HPDE6-E6E7 (cell line): Measurements from ENCODE around the gene ZSCAN26.
A peak's percentile ranks its signal among the peaks of the same experiment; 100 is the strongest.
"Not testable (repeated sequence)": the region's sequence is repeated elsewhere in the genome, so short reads cannot be mapped to it uniquely, and the experiment has no call there.

ENCODE experiments used
- DNase-seq: peaks from one replicate; pipeline ENCODE4 v3.0.0; 2011; ENCODE audit warnings: missing footprints; ENCODE audit errors: extremely low spot score

The ZSCAN26 gene

GRCh38 chr6:28257042-28257441 is 9.9 kb upstream of the ZSCAN26 start:
- no peak for DNase-seq

- DNase-seq: no peak
Observed at GRCh38 chr6:28258877-28259777, 7.8 kb upstream of the ZSCAN26 start, which contains the start of gene NKAPL. NKAPL (plus strand) TSS chr6:28259297; CDS start chr6:28259372, 75 bp downstream.

GRCh38 chr6:28263922-28264321 is 3.0 kb upstream of the ZSCAN26 start:
- no peak for DNase-seq

GRCh38 chr6:28264834-28265401 is 2.0 kb upstream of the ZSCAN26 start:
- DNase-seq: no peak

- no peak for DNase-seq
Observed at GRCh38 chr6:28266563-28266961, 381 bp upstream of the ZSCAN26 start.

GRCh38 chr6:28267695-28268059 is 734 bp downstream of the ZSCAN26 start:
- DNase-seq: no peak

GRCh38 chr6:28269492-28269891 is 2.5 kb downstream of the ZSCAN26 start:
- DNase-seq: peak; percentile 32

GRCh38 chr6:28274888-28275287 is 7.9 kb downstream of the ZSCAN26 start:
- DNase-seq: no peak

- DNase-seq: no peak
Observed at GRCh38 chr6:28277746-28278145, 10.8 kb downstream of the ZSCAN26 start.

GRCh38 chr6:28280595-28281287 is 13.8 kb downstream of the ZSCAN26 start:
- DNase-seq: no peak

GRCh38 chr6:28281288-28282064 is 14.5 kb downstream of the ZSCAN26 start, which contains the start of gene PGBD1:
PGBD1 (plus strand) TSS chr6:28281572; CDS start chr6:28283814, 2,242 bp downstream.
- DNase-seq: peak; percentile 63

GRCh38 chr6:28282926-28283325 is 16.0 kb downstream of the ZSCAN26 start:
- DNase-seq: no peak

GRCh38 chr6:28291573-28291972 is 24.6 kb downstream of the ZSCAN26 start:
- DNase-seq: no peak

GRCh38 chr6:28295326-28295725 is 28.4 kb downstream of the ZSCAN26 start:
- no peak for DNase-seq

GRCh38 chr6:28296520-28297060 is 29.6 kb downstream of the ZSCAN26 start:
- no peak for DNase-seq

- no peak for DNase-seq
Observed at GRCh38 chr6:28303570-28303969, 36.6 kb downstream of the ZSCAN26 start.

- not testable (repeated sequence) for DNase-seq
Observed at GRCh38 chr6:28306363-28306762, 39.4 kb downstream of the ZSCAN26 start.

- DNase-seq: no peak
Observed at GRCh38 chr6:28311139-28311823, 44.3 kb downstream of the ZSCAN26 start.

GRCh38 chr6:28312939-28313338 is 46.0 kb downstream of the ZSCAN26 start:
- no peak for DNase-seq

GRCh38 chr6:28315628-28316027 is 48.7 kb downstream of the ZSCAN26 start:
- no peak for DNase-seq

GRCh38 chr6:28317866-28318265 is 50.9 kb downstream of the ZSCAN26 start:
- not testable (repeated sequence) for DNase-seq
